CD4-positive, alpha-beta memory T cell (primary cell): Measurements from ENCODE around the gene CEP128. TPM values are rescaled to one million over a fixed set of nuclear protein-coding genes. Genes with fewer than 3 reads are reported as not detected.

ENCODE experiments used
- CTCF ChIA-PET: fragments of 350-600 bp; sonication (Branson Sonifier 250); formaldehyde crosslinking; loops from one replicate; lab custom pipeline; 2021; ENCODE audit warnings: inconsistent platforms; ENCODE audit not compliant: partially characterized antibody; lab: Charles Lee
- POLR2A ChIA-PET: fragments of 350-600 bp; sonication (Branson Sonifier 250); formaldehyde crosslinking; loops from one replicate; lab custom pipeline; 2021; ENCODE audit not compliant: partially characterized antibody; lab: Charles Lee
- DNase-seq, 5 donors: peaks; one replicate each; pipeline versions ENCODE4 v3.0.0 to v3.0.0-alpha.2; 2020 to 2022; ENCODE audit warnings: mixed read lengths in 1 of 5
- H3K27ac ChIP-seq: one replicate; pipeline ENCODE4 v1.7.0; 2013; ENCODE audit warnings: low read depth, low read length
- H3K27me3 ChIP-seq: 2 replicates; pipeline ENCODE4 v1.7.0; 2013; ENCODE audit warnings: mild to moderate bottlenecking, low read length, moderate library complexity; ENCODE audit not compliant: insufficient read depth
- H3K36me3 ChIP-seq: 2 replicates; pipeline ENCODE4 v1.7.0; 2013; ENCODE audit warnings: mild to moderate bottlenecking, low read length, moderate library complexity; ENCODE audit not compliant: insufficient read depth
- H3K4me1 ChIP-seq: 2 replicates; pipeline ENCODE4 v1.7.0; 2013; ENCODE audit warnings: mild to moderate bottlenecking, low read length, moderate library complexity; ENCODE audit not compliant: insufficient read depth
- H3K4me3 ChIP-seq, 2 donors: one replicate each; pipeline ENCODE4 v1.7.0; 2013; ENCODE audit warnings: low read length in 2 of 2, mild to moderate bottlenecking in 1 of 2
- H3K9me3 ChIP-seq, 2 donors: one replicate each; pipeline ENCODE4 v1.7.0; 2013; ENCODE audit warnings: low read length in 2 of 2, control low read depth in 1 of 2; ENCODE audit not compliant: control insufficient read depth in 1 of 2
- H3K27ac Mint-ChIP-seq, 7 donors: one replicate each; pipeline ENCODE4 v1.8.0; 2020 to 2021; ENCODE audit warnings: mixed read lengths in 7 of 7, mild to moderate bottlenecking in 6 of 7, inconsistent platforms in 3 of 7, moderate library complexity in 3 of 7
- H3K27me3 Mint-ChIP-seq, 2 donors: one replicate each; pipeline ENCODE4 v1.8.0; 2020 to 2021; ENCODE audit warnings: mixed read lengths in 2 of 2
- H3K36me3 Mint-ChIP-seq, 2 donors: one replicate each; pipeline ENCODE4 v1.8.0; 2020 to 2021; ENCODE audit warnings: mixed read lengths in 2 of 2, inconsistent platforms in 1 of 2, mild to moderate bottlenecking in 1 of 2
- H3K4me1 Mint-ChIP-seq, 4 donors: one replicate each; pipeline ENCODE4 v1.8.0; 2020 to 2021; ENCODE audit warnings: mixed read lengths in 4 of 4, mild to moderate bottlenecking in 1 of 4
- H3K4me3 Mint-ChIP-seq, 8 donors: one replicate each; pipeline ENCODE4 v1.8.0; 2020 to 2021; ENCODE audit warnings: mixed read lengths in 8 of 8, mild to moderate bottlenecking in 7 of 8, moderate library complexity in 6 of 8, inconsistent platforms in 3 of 8
- H3K9me3 Mint-ChIP-seq, 8 donors: one replicate each; pipeline ENCODE4 v1.8.0; 2020 to 2021; ENCODE audit warnings: mixed read lengths in 8 of 8, mild to moderate bottlenecking in 5 of 8, inconsistent platforms in 3 of 8, moderate library complexity in 1 of 8
- intact Hi-C: fragments of 100-400 bp; cut with micrococcal nuclease; formaldehyde crosslinking; loops from one replicate; pipeline ENCODE4 v1.15.1; 2023
- polyA plus RNA-seq, 2 donors: library from polyadenylated mRNA; unstranded; fragments of 300-500 nt; fragmentation: Illumina TruSeq; gene quantifications; one replicate each; pipeline ENCODE4 v1.2.3, GENCODE V29; 2021
- total RNA-seq, 2 experiments: library from RNA; stranded (reverse); gene quantifications; one replicate each; pipeline ENCODE4 v1.2.3, GENCODE V29; 2021

The CEP128 gene
- total and polyA plus RNA-seq, 4 experiments from 2014 or later, result 2.9 to 21.6 (median 14.7) TPM

- CTCF ChIA-PET, result no interaction called here
- Mint-ChIP-seq H3K27me3 (no peaks in the 10 kb centered on the region), H3K27ac (no peak overlapping the region), H3K4me1 (peaks cover 0 to 6% (median 2%) of the 10 kb centered on the region in 4 donors), H3K36me3 (peaks cover under 1 to 2% of the 10 kb centered on the region in 2 donors), H3K4me3 (no peak overlapping the region), H3K9me3 (peaks cover 0 to 1% (median 0%) of the 10 kb centered on the region in 8 donors)
- Histone ChIP-seq H3K27ac (no peak overlapping the region), H3K36me3 (no peaks in the 10 kb centered on the region), H3K4me1 (no peaks in the 10 kb centered on the region), H3K4me3 (no peak overlapping the region), H3K27me3 (no peaks in the 10 kb centered on the region), H3K9me3 (no peaks in the 10 kb centered on the region)
- POLR2A ChIA-PET, result no interaction called here
- no peak for DNase-seq
- intact Hi-C loops, result no loop called here
Observed at GRCh38 chr14:80491131-80491530, 450.4 kb downstream of the CEP128 start.

- no peak overlapping the region for H3K27ac ChIP-seq
- intact Hi-C loops, result no loop called here
- POLR2A ChIA-PET, result no interaction called here
- Mint-ChIP-seq H3K27ac (peak overlapping the region in 1 of 7 donors; percentile 14), H3K36me3 (peaks cover 2 to 13% of the 10 kb centered on the region in 2 donors), H3K9me3 (peaks cover 0 to 3% (median 0%) of the 10 kb centered on the region in 8 donors), H3K27me3 (no peaks in the 10 kb centered on the region), H3K4me1 (peaks cover 0 to 6% (median 2%) of the 10 kb centered on the region in 4 donors), H3K4me3 (no peak overlapping the region)
- H3K4me3 ChIP-seq, result no peak overlapping the region
- no peak for DNase-seq
- H3K9me3 ChIP-seq, result no peaks in the 10 kb centered on the region
- H3K4me1 ChIP-seq, result no peaks in the 10 kb centered on the region
- CTCF ChIA-PET, result no interaction called here
- H3K36me3 ChIP-seq, result no peaks in the 10 kb centered on the region
- H3K27me3 ChIP-seq, result no peaks in the 10 kb centered on the region
Observed at GRCh38 chr14:80489513-80489912, 452.0 kb downstream of the CEP128 start.

DNA sequence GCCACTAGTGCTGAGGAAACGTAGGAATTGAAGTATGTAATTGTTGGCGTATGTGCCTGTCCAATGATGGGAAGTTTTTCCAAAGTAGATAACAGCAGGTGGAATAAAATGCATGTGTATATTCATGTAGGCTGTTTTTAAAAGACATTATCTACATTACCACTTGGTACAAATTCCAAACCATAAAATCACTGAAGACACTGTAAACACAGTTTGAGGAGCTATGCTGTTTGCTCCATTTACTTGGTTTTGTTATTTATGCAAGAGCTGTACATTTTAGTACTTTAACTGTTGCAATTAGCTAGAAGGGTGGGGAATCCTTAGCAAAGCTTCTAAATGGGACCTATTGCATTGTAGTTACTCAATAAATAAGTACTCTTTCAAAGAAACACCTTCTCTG lies 455.8 kb downstream of the CEP128 start:
- ChIA-PET CTCF (no interaction called here), POLR2A (no interaction called here)
- Mint-ChIP-seq H3K4me3 (no peak overlapping the region), H3K27me3 (no peaks in the 10 kb centered on the region), H3K9me3 (peaks cover 0 to 3% (median 0%) of the 10 kb centered on the region in 8 donors), H3K4me1 (no peaks in the 10 kb centered on the region), H3K36me3 (peaks cover 2 to 16% of the 10 kb centered on the region in 2 donors), H3K27ac (no peak overlapping the region)
- intact Hi-C loops, result no loop called here
- H3K4me3 ChIP-seq, result no peak overlapping the region
- H3K27me3 ChIP-seq, result no peaks in the 10 kb centered on the region
- H3K27ac ChIP-seq, result no peak overlapping the region
- DNase-seq, result no peak
- H3K4me1 ChIP-seq, result no peaks in the 10 kb centered on the region
- no peaks in the 10 kb centered on the region for H3K36me3 ChIP-seq
- no peaks in the 10 kb centered on the region for H3K9me3 ChIP-seq

GRCh38 chr14:80483331-80483730 lies 458.2 kb downstream of the CEP128 start:
- no peaks in the 10 kb centered on the region for H3K4me1 Mint-ChIP-seq
- no peak overlapping the region for H3K4me3 ChIP-seq
- no peak overlapping the region for H3K27ac ChIP-seq
- peaks cover 0 to 3% (median 0%) of the 10 kb centered on the region in 8 donors for H3K9me3 Mint-ChIP-seq
- no peaks in the 10 kb centered on the region for H3K9me3 ChIP-seq
- CTCF ChIA-PET, result no interaction called here
- no peaks in the 10 kb centered on the region for H3K27me3 ChIP-seq
- peaks cover 5 to 16% of the 10 kb centered on the region in 2 donors for H3K36me3 Mint-ChIP-seq
- H3K36me3 ChIP-seq, result no peaks in the 10 kb centered on the region
- H3K4me1 ChIP-seq, result no peaks in the 10 kb centered on the region
- H3K27me3 Mint-ChIP-seq, result no peaks in the 10 kb centered on the region
- intact Hi-C loops, result no loop called here
- no peak overlapping the region for H3K4me3 Mint-ChIP-seq
- POLR2A ChIA-PET, result no interaction called here
- no peak overlapping the region for H3K27ac Mint-ChIP-seq
- no peak for DNase-seq

GRCh38 chr14:80477388-80478160 lies 464.0 kb downstream of the CEP128 start:
- no peaks in the 10 kb centered on the region for H3K4me1 ChIP-seq
- H3K4me3 ChIP-seq, result no peak overlapping the region
- no peak for DNase-seq
- ChIA-PET CTCF (no interaction called here), POLR2A (no interaction called here)
- intact Hi-C loops, result no loop called here
- Mint-ChIP-seq H3K4me1 (no peaks in the 10 kb centered on the region), H3K4me3 (no peak overlapping the region), H3K27ac (no peak overlapping the region), H3K9me3 (peaks cover 0 to 23% (median 11%) of the 10 kb centered on the region in 8 donors), H3K36me3 (peaks cover 3 to 14% of the 10 kb centered on the region in 2 donors), H3K27me3 (no peaks in the 10 kb centered on the region)
- no peaks in the 10 kb centered on the region for H3K9me3 ChIP-seq
- no peak overlapping the region for H3K27ac ChIP-seq
- no peaks in the 10 kb centered on the region for H3K27me3 ChIP-seq
- H3K36me3 ChIP-seq, result no peaks in the 10 kb centered on the region

GRCh38 chr14:80475074-80475473 lies 466.5 kb downstream of the CEP128 start:
- Histone ChIP-seq H3K27me3 (no peaks in the 10 kb centered on the region), H3K27ac (no peak overlapping the region), H3K4me3 (no peak overlapping the region), H3K9me3 (no peaks in the 10 kb centered on the region), H3K36me3 (no peaks in the 10 kb centered on the region), H3K4me1 (no peaks in the 10 kb centered on the region)
- ChIA-PET POLR2A (no interaction called here), CTCF (no interaction called here)
- Mint-ChIP-seq H3K27me3 (no peaks in the 10 kb centered on the region), H3K4me3 (no peak overlapping the region), H3K4me1 (no peaks in the 10 kb centered on the region), H3K27ac (no peak overlapping the region), H3K9me3 (peaks cover 0 to 35% (median 23%) of the 10 kb centered on the region in 8 donors), H3K36me3 (peaks cover 0 to 19% of the 10 kb centered on the region in 2 donors)
- DNase-seq, result no peak
- intact Hi-C loops, result no loop called here

DNA sequence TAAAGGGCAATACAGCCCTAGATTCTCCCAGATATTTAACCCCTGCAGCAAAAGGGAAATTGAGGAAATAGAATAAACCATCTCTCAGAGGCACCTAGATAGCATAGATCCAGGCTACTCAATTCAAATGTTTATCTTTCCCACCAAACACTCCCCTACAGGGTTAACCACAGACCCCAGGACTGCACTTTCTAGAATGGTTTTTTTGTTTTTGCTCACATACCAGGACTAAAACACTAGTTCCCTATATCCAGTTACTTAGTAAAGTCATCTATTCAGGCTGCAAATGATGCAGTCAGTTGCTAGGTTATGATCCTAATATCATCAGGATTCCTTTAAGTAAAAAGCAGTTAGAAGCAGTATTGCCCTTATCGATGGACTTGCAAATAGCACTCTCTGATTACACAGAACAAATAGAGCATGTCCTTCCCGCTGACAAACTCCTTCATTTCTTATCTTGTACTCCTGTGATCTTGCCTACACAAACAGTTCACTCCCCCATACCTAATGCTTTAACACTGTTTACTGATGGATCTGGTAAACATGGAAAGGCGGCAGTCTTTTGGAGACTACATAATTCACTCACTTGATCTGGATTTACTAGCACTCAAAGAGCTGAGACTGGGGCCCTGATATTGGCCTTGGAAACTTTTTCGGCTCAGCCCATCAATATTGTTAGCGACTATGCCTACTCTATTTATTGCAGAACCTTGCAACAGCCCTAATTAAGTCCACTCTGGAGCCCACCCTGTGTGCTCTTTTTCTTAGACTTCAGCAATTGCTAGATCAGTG lies 473.0 kb downstream of the CEP128 start:
- H3K4me1 ChIP-seq, result no peaks in the 10 kb centered on the region
- no peaks in the 10 kb centered on the region for H3K9me3 ChIP-seq
- no peak for DNase-seq
- Mint-ChIP-seq H3K27ac (no peak overlapping the region), H3K36me3 (peaks cover 0 to 14% of the 10 kb centered on the region in 2 donors), H3K9me3 (peaks cover 0 to 24% (median 15%) of the 10 kb centered on the region in 8 donors), H3K27me3 (no peaks in the 10 kb centered on the region), H3K4me3 (no peak overlapping the region), H3K4me1 (no peaks in the 10 kb centered on the region)
- H3K27me3 ChIP-seq, result no peaks in the 10 kb centered on the region
- H3K36me3 ChIP-seq, result no peaks in the 10 kb centered on the region
- POLR2A ChIA-PET, result no interaction called here
- H3K27ac ChIP-seq, result no peak overlapping the region
- intact Hi-C loops, result no loop called here
- no peak overlapping the region for H3K4me3 ChIP-seq
- CTCF ChIA-PET, result no interaction called here
